HS-27A (cell line): ENCODE measurements around the gene MEF2B.
"Not testable (repeated sequence)": the region's sequence is repeated elsewhere in the genome, so short reads cannot be mapped to it uniquely, and the experiment has no call there.

Experiments
- DNase-seq: peaks from one replicate; pipeline ENCODE4 v3.0.0-alpha.2; 2012; ENCODE audit warnings: low read depth, missing footprints

The MEF2B gene

GRCh38 chr19:19155495-19156219 lies 14.4 kb downstream of the MEF2B start:
- no peak for DNase-seq

- DNase-seq: no peak
Measured at GRCh38 chr19:19154768-19155494, 15.1 kb downstream of the MEF2B start.

- no peak for DNase-seq
Measured at GRCh38 chr19:19152668-19153384, 17.2 kb downstream of the MEF2B start.

- no peak for DNase-seq
Measured at GRCh38 chr19:19151418-19151817, 18.6 kb downstream of the MEF2B start.

- no peak for DNase-seq
Measured at GRCh38 chr19:19149435-19149834, 20.6 kb downstream of the MEF2B start.

GRCh38 chr19:19148504-19148903 lies 21.6 kb downstream of the MEF2B start:
- DNase-seq: not testable (repeated sequence)

GRCh38 chr19:19147344-19147743 lies 22.7 kb downstream of the MEF2B start:
- no peak for DNase-seq

GRCh38 chr19:19146865-19147264 lies 23.2 kb downstream of the MEF2B start:
- no peak for DNase-seq

- peak; percentile 5 for DNase-seq
Measured at GRCh38 chr19:19145684-19146608, 24.1 kb downstream of the MEF2B start.

GRCh38 chr19:19145281-19145680 lies 24.8 kb downstream of the MEF2B start:
- no peak for DNase-seq

GRCh38 chr19:19142347-19142746 lies 27.7 kb downstream of the MEF2B start:
- DNase-seq: no peak

GRCh38 chr19:19140476-19140875 lies 29.6 kb downstream of the MEF2B start:
- DNase-seq: no peak

- DNase-seq: no peak
Measured at GRCh38 chr19:19139876-19140229, 30.2 kb downstream of the MEF2B start.

GRCh38 chr19:19138109-19138981 lies 31.7 kb downstream of the MEF2B start, which contains the start of gene TMEM161A:
Gene TMEM161A, minus strand, starts transcription at chr19:19138478. Its CDS starts 50 bp downstream, at chr19:19138428.
- DNase-seq: peak; percentile 93

- DNase-seq: no peak
Measured at GRCh38 chr19:19137556-19138108, 32.4 kb downstream of the MEF2B start.

- not testable (repeated sequence) for DNase-seq
Measured at GRCh38 chr19:19135713-19136112, 34.4 kb downstream of the MEF2B start.

- no peak for DNase-seq
Measured at GRCh38 chr19:19134687-19135158, 35.3 kb downstream of the MEF2B start.

GRCh38 chr19:19133985-19134384 lies 36.1 kb downstream of the MEF2B start:
- no peak for DNase-seq

GRCh38 chr19:19132912-19133311 lies 37.2 kb downstream of the MEF2B start:
- DNase-seq: no peak

GRCh38 chr19:19131989-19132388 lies 38.1 kb downstream of the MEF2B start:
- DNase-seq: no peak
